ENCODE results near the gene ZYX. TPM values are rescaled to one million over a fixed set of nuclear protein-coding genes. Genes with fewer than 3 reads are reported as not detected.

The ZYX gene
- total RNA-seq, 4 donors from 2014 or later: 26.9 to 79.9 (median 56.7) TPM

- TF ChIP-seq CTCF (IDR thresholded peaks at IDR 0.05; ENCODE audit: low read depth): no peak
Observed at GRCh38 chr7:143374561-143374960, 6.6 kb upstream of the ZYX start.

GRCh38 chr7:143375298-143376034 is 5.7 kb upstream of the ZYX start:
- TF ChIP-seq CTCF (IDR thresholded peaks at IDR 0.05; ENCODE audit: low read depth): no peak

GRCh38 chr7:143376396-143376795 is 4.7 kb upstream of the ZYX start:
- no peak for TF ChIP-seq CTCF (IDR thresholded peaks at IDR 0.05; ENCODE audit: low read depth)

GRCh38 chr7:143379611-143380259 is 1.4 kb upstream of the ZYX start:
- no peak for TF ChIP-seq CTCF (IDR thresholded peaks at IDR 0.05; ENCODE audit: low read depth)

- no peak for TF ChIP-seq CTCF (IDR thresholded peaks at IDR 0.05; ENCODE audit: low read depth)
Observed at GRCh38 chr7:143380260-143380645, 892 bp upstream of the ZYX start.

- no peak for TF ChIP-seq CTCF (IDR thresholded peaks at IDR 0.05; ENCODE audit: low read depth)
Observed at GRCh38 chr7:143381427-143382125, 431 bp downstream of the ZYX start.

GRCh38 chr7:143382126-143382790 is 1.1 kb downstream of the ZYX start:
- TF ChIP-seq CTCF (IDR thresholded peaks at IDR 0.05; ENCODE audit: low read depth): no peak
